GM19372 (cell line): ENCODE measurements around the gene HNRNPAB.
"Not testable (repeated sequence)": the region's sequence is repeated elsewhere in the genome, so short reads cannot be mapped to it uniquely, and the experiment has no call there.

Experiments
- ATAC-seq: cut with Tn5 transposase; IDR thresholded peaks from one replicate; pipeline ENCODE4 v1.9.1; 2021; ENCODE audit warnings: mild to moderate bottlenecking, low read depth, moderate library complexity; ENCODE audit not compliant: unreplicated experiment

HNRNPAB gene

GRCh38 chr5:178241231-178241663 is 36.9 kb downstream of the HNRNPAB start:
- no peak for ATAC-seq

GRCh38 chr5:178241688-178242231 is 37.4 kb downstream of the HNRNPAB start:
- ATAC-seq: no peak

GRCh38 chr5:178242416-178242815 is 38.1 kb downstream of the HNRNPAB start:
- no peak for ATAC-seq

- no peak for ATAC-seq
These were observed 40.2 kb downstream of the HNRNPAB start for GRCh38 chr5:178244576-178244975.

- no peak for ATAC-seq
These were observed 41.1 kb downstream of the HNRNPAB start for GRCh38 chr5:178245389-178245788.

GRCh38 chr5:178246624-178247279 is 42.4 kb downstream of the HNRNPAB start:
- no peak for ATAC-seq

GRCh38 chr5:178247481-178248456 is 43.4 kb downstream of the HNRNPAB start:
- ATAC-seq: no peak

- no peak for ATAC-seq
These were observed 44.4 kb downstream of the HNRNPAB start for GRCh38 chr5:178248750-178249149.

GRCh38 chr5:178249191-178249989 is 45.1 kb downstream of the HNRNPAB start:
- no peak for ATAC-seq

GRCh38 chr5:178250263-178250662 is 45.9 kb downstream of the HNRNPAB start:
- no peak for ATAC-seq

GRCh38 chr5:178252258-178252657 is 47.9 kb downstream of the HNRNPAB start:
- no peak for ATAC-seq

GRCh38 chr5:178253632-178254031 is 49.3 kb downstream of the HNRNPAB start:
- not testable (repeated sequence) for ATAC-seq

- no peak for ATAC-seq
These were observed 52.4 kb downstream of the HNRNPAB start for GRCh38 chr5:178256746-178257145.

GRCh38 chr5:178257650-178258049 is 53.3 kb downstream of the HNRNPAB start:
- no peak for ATAC-seq

GRCh38 chr5:178259623-178260536 is 55.5 kb downstream of the HNRNPAB start:
- no peak for ATAC-seq
